Astrocyte (in vitro differentiated cells and primary cell): ENCODE measurements around the gene MYL7.

Source experiments
- CTCF ChIP-seq: IDR thresholded peaks from 2 replicates; pipeline ENCODE4 v1.5.1; 2011; ENCODE audit warnings: low read depth, mild to moderate bottlenecking, inconsistent platforms, low read length, moderate library complexity; ENCODE audit not compliant: insufficient read depth
- EZH2 ChIP-seq: IDR thresholded peaks from 2 replicates; pipeline ENCODE4 v1.6.1; 2012; ENCODE audit warnings: mild to moderate bottlenecking, low read length, inconsistent platforms; ENCODE audit not compliant: insufficient read depth

GRCh38 chr7:44117801-44118429, 23.2 kb downstream of the MYL7 start:
- no peak for TF ChIP-seq CTCF
- TF ChIP-seq EZH2, result no peak
